ENCODE measurements around the gene SH3RF3. TPM values are rescaled to one million over a fixed set of nuclear protein-coding genes. Genes with fewer than 3 reads are reported as not detected.

Gene SH3RF3
- total RNA-seq, 4 donors from 2014 or later: 5.3 to 10.0 (median 8.0) TPM

DNA sequence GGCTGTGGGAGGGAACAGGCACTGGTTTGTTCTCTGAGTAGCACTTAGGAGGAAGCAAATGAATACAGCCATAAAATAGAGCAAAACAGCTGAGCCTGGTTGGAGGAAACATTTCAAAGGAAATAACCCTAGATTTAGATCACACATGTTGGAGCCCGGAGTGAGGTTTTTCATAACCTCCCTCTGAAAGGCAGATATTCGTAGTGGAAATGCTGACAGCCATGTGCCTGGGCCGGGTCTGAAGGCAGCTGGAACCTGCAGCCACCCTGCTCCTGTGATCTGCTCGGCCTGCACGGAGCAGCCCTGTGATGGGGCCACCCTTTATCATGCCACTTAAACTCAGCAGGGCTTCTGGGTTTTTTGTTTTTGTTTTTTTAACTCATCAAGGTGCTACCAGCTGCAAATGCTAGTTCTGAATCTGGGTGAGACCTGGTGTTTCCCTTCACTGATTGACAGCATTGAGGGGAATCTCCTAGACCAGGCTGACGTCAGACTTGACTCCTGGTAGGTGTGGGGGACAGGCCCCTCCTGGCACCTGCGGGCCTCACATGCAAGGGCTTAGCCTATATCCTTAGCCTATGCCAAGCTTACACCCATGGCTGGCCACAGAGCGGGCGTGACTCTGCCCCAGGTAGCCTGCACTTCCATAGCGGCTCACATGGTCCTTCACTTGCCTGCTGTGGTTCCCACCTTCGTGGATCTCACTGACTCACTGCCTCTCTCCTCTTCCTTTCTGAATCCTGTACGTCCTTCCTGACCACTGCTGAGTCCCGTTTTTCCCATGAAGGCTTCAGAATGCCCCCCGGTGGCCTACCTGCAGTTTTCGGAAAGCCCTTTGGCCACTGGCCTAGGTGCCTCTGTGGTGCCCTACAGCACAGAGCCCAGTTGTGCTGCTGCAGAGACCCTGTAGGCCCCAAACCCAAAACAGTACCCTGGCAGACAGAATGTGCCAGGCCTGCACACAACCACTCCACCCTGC is 267.5 kb downstream of the SH3RF3 start:
- TF ChIP-seq CTCF (IDR thresholded peaks at IDR 0.05; ENCODE audit: low read depth): no peak

DNA sequence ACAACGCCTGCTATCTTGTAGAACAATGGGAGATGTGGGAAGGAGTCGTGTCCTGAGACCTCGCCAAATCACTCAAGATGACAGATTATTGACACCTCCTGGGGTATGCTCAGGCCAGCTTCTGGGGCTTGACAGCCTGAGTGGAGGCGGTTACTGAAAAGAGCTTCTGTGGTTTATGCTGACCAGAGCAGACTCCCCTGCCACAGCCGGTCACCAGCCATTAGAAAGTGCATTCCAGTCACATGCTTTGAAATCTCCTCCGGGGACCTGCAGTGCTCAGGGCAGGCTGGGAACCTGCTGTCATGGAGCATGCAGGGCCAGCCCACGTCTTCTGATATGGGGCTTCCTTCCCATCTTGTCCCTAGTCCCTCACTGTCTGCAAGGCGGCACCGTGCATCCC is 268.9 kb downstream of the SH3RF3 start:
- no peak for TF ChIP-seq CTCF (IDR thresholded peaks at IDR 0.05; ENCODE audit: low read depth)

DNA sequence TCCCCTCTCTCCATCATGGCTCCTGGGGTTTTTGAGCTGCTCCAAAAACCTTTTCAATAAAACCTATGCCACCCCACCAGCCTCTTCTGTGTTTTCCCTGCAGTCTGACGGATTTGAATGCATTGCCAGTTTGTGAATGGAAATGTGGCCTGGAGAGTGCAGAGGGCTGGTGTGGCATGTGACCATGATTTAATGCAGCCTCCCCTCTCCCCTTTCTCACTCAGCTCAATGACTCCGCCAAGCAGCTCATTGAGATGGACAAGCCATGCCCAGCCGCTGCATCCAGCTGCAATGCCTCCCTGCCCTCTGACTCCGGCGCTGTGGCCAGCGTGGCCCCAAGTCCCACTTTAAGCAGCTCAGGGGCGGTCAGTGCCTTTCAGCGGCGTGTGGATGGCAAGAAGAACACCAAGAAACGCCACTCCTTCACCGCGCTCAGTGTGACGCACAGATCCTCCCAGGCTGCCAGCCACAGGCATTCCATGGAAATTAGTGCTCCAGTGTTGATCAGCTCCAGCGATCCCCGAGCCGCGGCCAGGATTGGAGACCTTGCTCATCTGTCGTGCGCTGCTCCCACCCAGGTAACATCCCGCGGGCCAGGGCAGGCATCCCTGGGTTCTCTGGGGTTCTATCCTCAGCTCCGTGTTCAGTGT is 269.5 kb downstream of the SH3RF3 start:
- no peak for TF ChIP-seq CTCF (IDR thresholded peaks at IDR 0.05; ENCODE audit: low read depth)

DNA sequence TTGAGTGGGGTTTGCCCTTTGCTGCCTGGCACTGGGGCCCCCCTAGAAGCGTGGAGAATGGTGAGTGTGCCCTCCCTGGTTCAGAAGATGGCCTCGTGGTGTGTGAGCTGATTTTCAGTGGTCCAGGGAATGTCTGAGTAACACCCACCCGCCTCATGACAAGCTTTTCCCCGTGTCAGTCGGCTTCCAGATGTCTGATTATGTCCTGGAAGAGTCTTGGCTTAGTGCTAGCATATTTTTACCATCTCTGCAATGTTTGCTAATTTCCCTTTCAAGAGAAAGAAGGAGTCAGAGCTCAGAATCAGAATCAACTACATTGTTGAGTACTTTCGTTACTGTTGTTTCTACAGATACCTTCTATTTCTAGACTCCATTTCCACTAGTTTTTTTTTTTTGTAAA is 270.1 kb downstream of the SH3RF3 start:
- TF ChIP-seq CTCF (IDR thresholded peaks at IDR 0.05; ENCODE audit: low read depth): no peak

- no peak for TF ChIP-seq CTCF (IDR thresholded peaks at IDR 0.05; ENCODE audit: low read depth)
These were observed 271.1 kb downstream of the SH3RF3 start for GRCh38 chr2:109400102-109400501.

GRCh38 chr2:109401370-109401769 is 272.4 kb downstream of the SH3RF3 start:
- no peak for TF ChIP-seq CTCF (IDR thresholded peaks at IDR 0.05; ENCODE audit: low read depth)

DNA sequence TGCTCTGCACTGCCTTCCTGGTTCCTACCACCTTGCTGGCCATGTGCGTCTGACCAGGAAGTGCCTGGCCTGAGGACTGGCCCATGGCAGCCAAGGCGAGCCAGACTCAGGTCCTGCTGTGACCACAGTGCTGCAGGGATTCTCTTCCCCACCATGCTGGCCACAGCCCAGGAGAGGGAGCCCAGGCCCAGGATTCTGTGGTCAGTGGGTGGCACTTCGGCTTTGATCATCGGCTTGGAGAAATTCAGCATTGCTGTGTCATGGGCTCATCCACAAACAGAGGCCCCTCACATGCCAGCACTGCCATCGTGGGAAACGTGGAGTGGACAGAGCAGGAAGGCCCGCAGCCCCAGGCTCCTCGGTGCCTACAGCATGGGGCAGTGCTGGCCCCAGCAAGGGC is 273.2 kb downstream of the SH3RF3 start:
- TF ChIP-seq CTCF (IDR thresholded peaks at IDR 0.05; ENCODE audit: low read depth): no peak
